ES-I3 (cell line): ENCODE results near the gene MAGI2.

Experiments
- H3K36me3 ChIP-seq: 2 replicates; pipeline ENCODE4 v1.6.1; 2013; ENCODE audit warnings: mild to moderate bottlenecking, low read length, control low read depth, moderate library complexity; ENCODE audit not compliant: insufficient read depth
- H3K4me1 ChIP-seq: 2 replicates; pipeline ENCODE4 v1.6.1; 2013; ENCODE audit warnings: mild to moderate bottlenecking, control low read depth, low read length; ENCODE audit not compliant: insufficient read depth
- H3K9ac ChIP-seq: 2 replicates; pipeline ENCODE4 v1.6.1; 2013; ENCODE audit warnings: low read depth, mild to moderate bottlenecking, low read length, moderate library complexity
- H3K9me3 ChIP-seq: 2 replicates; pipeline ENCODE4 v1.6.1; 2013; ENCODE audit warnings: mild to moderate bottlenecking, low read length, moderate library complexity; ENCODE audit not compliant: control insufficient read depth, insufficient read depth

The MAGI2 gene

GRCh38 chr7:78377532-78377931 lies 1075.9 kb downstream of the MAGI2 start:
- no peaks in the 10 kb centered on the region for H3K36me3 ChIP-seq
- H3K4me1 ChIP-seq: no peaks in the 10 kb centered on the region
- H3K9me3 ChIP-seq: no peaks in the 10 kb centered on the region
- no peak overlapping the region for H3K9ac ChIP-seq

GRCh38 chr7:78370936-78371335 lies 1082.5 kb downstream of the MAGI2 start:
- no peaks in the 10 kb centered on the region for H3K9me3 ChIP-seq
- no peaks in the 10 kb centered on the region for H3K4me1 ChIP-seq
- no peaks in the 10 kb centered on the region for H3K36me3 ChIP-seq
- H3K9ac ChIP-seq: no peak overlapping the region

GRCh38 chr7:78368771-78369170 lies 1084.7 kb downstream of the MAGI2 start:
- H3K9ac ChIP-seq: no peak overlapping the region
- no peaks in the 10 kb centered on the region for H3K36me3 ChIP-seq
- H3K9me3 ChIP-seq: no peaks in the 10 kb centered on the region
- H3K4me1 ChIP-seq: no peaks in the 10 kb centered on the region

- H3K9me3 ChIP-seq: no peaks in the 10 kb centered on the region
- no peaks in the 10 kb centered on the region for H3K4me1 ChIP-seq
- no peak overlapping the region for H3K9ac ChIP-seq
- no peaks in the 10 kb centered on the region for H3K36me3 ChIP-seq
Measured at GRCh38 chr7:78367280-78367773, 1086.1 kb downstream of the MAGI2 start.

- H3K9ac ChIP-seq: no peak overlapping the region
- no peaks in the 10 kb centered on the region for H3K9me3 ChIP-seq
- H3K36me3 ChIP-seq: no peaks in the 10 kb centered on the region
- H3K4me1 ChIP-seq: no peaks in the 10 kb centered on the region
Measured at GRCh38 chr7:78363866-78364265, 1089.6 kb downstream of the MAGI2 start.

- no peaks in the 10 kb centered on the region for H3K4me1 ChIP-seq
Measured at GRCh38 chr7:78359836-78360235, 1093.6 kb downstream of the MAGI2 start.

GRCh38 chr7:78357709-78358108 lies 1095.8 kb downstream of the MAGI2 start:
- H3K9ac ChIP-seq: no peak overlapping the region
- H3K36me3 ChIP-seq: no peaks in the 10 kb centered on the region
- no peaks in the 10 kb centered on the region for H3K9me3 ChIP-seq
- no peaks in the 10 kb centered on the region for H3K4me1 ChIP-seq

More at GRCh38 chr7:78359836-78360235, 1093.6 kb downstream of the MAGI2 start:
- H3K36me3 ChIP-seq: no peaks in the 10 kb centered on the region
- no peak overlapping the region for H3K9ac ChIP-seq
- no peaks in the 10 kb centered on the region for H3K9me3 ChIP-seq

GRCh38 chr7:78355834-78356233 lies 1097.6 kb downstream of the MAGI2 start:
- Histone ChIP-seq H3K9ac (no peak overlapping the region), H3K4me1 (no peaks in the 10 kb centered on the region), H3K9me3 (no peaks in the 10 kb centered on the region), H3K36me3 (no peaks in the 10 kb centered on the region)

- Histone ChIP-seq H3K9me3 (no peaks in the 10 kb centered on the region), H3K4me1 (no peaks in the 10 kb centered on the region), H3K36me3 (no peaks in the 10 kb centered on the region), H3K9ac (no peak overlapping the region)
Measured at GRCh38 chr7:78350926-78351325, 1102.5 kb downstream of the MAGI2 start.

GRCh38 chr7:78350391-78350790 lies 1103.1 kb downstream of the MAGI2 start:
- Histone ChIP-seq H3K9ac (no peak overlapping the region), H3K9me3 (no peaks in the 10 kb centered on the region), H3K4me1 (no peaks in the 10 kb centered on the region), H3K36me3 (no peaks in the 10 kb centered on the region)

- no peaks in the 10 kb centered on the region for H3K4me1 ChIP-seq
- no peak overlapping the region for H3K9ac ChIP-seq
- H3K9me3 ChIP-seq: no peaks in the 10 kb centered on the region
- no peaks in the 10 kb centered on the region for H3K36me3 ChIP-seq
Measured at GRCh38 chr7:78346827-78347226, 1106.6 kb downstream of the MAGI2 start.

- no peak overlapping the region for H3K9ac ChIP-seq
- H3K9me3 ChIP-seq: no peaks in the 10 kb centered on the region
- no peaks in the 10 kb centered on the region for H3K36me3 ChIP-seq
- no peaks in the 10 kb centered on the region for H3K4me1 ChIP-seq
Measured at GRCh38 chr7:78345979-78346378, 1107.5 kb downstream of the MAGI2 start.

- Histone ChIP-seq H3K4me1 (no peaks in the 10 kb centered on the region), H3K9me3 (no peaks in the 10 kb centered on the region), H3K9ac (no peak overlapping the region), H3K36me3 (no peaks in the 10 kb centered on the region)
Measured at GRCh38 chr7:78345293-78345911, 1108.1 kb downstream of the MAGI2 start.

GRCh38 chr7:78334426-78334825 lies 1119.0 kb downstream of the MAGI2 start:
- Histone ChIP-seq H3K9me3 (no peaks in the 10 kb centered on the region), H3K36me3 (no peaks in the 10 kb centered on the region), H3K9ac (no peak overlapping the region), H3K4me1 (no peaks in the 10 kb centered on the region)

- Histone ChIP-seq H3K36me3 (no peaks in the 10 kb centered on the region), H3K9me3 (no peaks in the 10 kb centered on the region), H3K4me1 (no peaks in the 10 kb centered on the region), H3K9ac (no peak overlapping the region)
Measured at GRCh38 chr7:78333530-78334425, 1119.7 kb downstream of the MAGI2 start.
